RPMI8226 (cell line): Measurements from ENCODE around the gene MEIOSIN.
"Not testable (repeated sequence)": the region's sequence is repeated elsewhere in the genome, so short reads cannot be mapped to it uniquely, and the experiment has no call there.

Experiments used
- DNase-seq: peaks from one replicate; pipeline ENCODE4 v3.0.0-alpha.2; 2015

Gene MEIOSIN

GRCh38 chr19:45733160-45733810, at the start of gene MEIOSIN:
Gene MEIOSIN, plus strand, starts transcription at chr19:45733439. Its CDS starts 1,938 bp downstream, at chr19:45735377.
- DNase-seq: no peak

GRCh38 chr19:45685045-45685444, 48.2 kb upstream of the MEIOSIN start:
- DNase-seq: not testable (repeated sequence)

- no peak for DNase-seq
Observed at GRCh38 chr19:45687599-45687998, 45.6 kb upstream of the MEIOSIN start.

GRCh38 chr19:45691516-45692186, 41.6 kb upstream of the MEIOSIN start, which contains the start of gene SNRPD2:
Gene SNRPD2, minus strand, starts transcription at chr19:45691953. Its CDS starts 65 bp downstream, at chr19:45691888.
- peak; percentile 93 for DNase-seq

GRCh38 chr19:45692187-45693105, 40.8 kb upstream of the MEIOSIN start, which contains the start of gene QPCTL:
Gene QPCTL, plus strand, starts transcription at chr19:45692666. Its CDS starts 38 bp downstream, at chr19:45692704.
- peak; percentile 97 for DNase-seq

GRCh38 chr19:45693106-45693788, 40.0 kb upstream of the MEIOSIN start:
- peak; percentile 68 for DNase-seq

- DNase-seq: no peak
Observed at GRCh38 chr19:45701676-45702075, 31.6 kb upstream of the MEIOSIN start.

- peak; percentile 23 for DNase-seq
Observed at GRCh38 chr19:45705115-45705514, 28.1 kb upstream of the MEIOSIN start.

GRCh38 chr19:45705710-45706415, 27.4 kb upstream of the MEIOSIN start:
- no peak for DNase-seq

- no peak for DNase-seq
Observed at GRCh38 chr19:45710356-45711130, 22.7 kb upstream of the MEIOSIN start.

- DNase-seq: no peak
Observed at GRCh38 chr19:45711851-45712698, 21.2 kb upstream of the MEIOSIN start.

- no peak for DNase-seq
Observed at GRCh38 chr19:45712699-45713067, 20.6 kb upstream of the MEIOSIN start.

GRCh38 chr19:45713141-45713540, 20.1 kb upstream of the MEIOSIN start:
- no peak for DNase-seq

- no peak for DNase-seq
Observed at GRCh38 chr19:45715139-45715538, 18.1 kb upstream of the MEIOSIN start.

GRCh38 chr19:45716359-45717130, 16.7 kb upstream of the MEIOSIN start:
- DNase-seq: peak; percentile 28

- peak; percentile 98 for DNase-seq
Observed at GRCh38 chr19:45717131-45717982, 15.9 kb upstream of the MEIOSIN start.

GRCh38 chr19:45717983-45718650, 15.1 kb upstream of the MEIOSIN start:
- DNase-seq: no peak

GRCh38 chr19:45720065-45720464, 13.2 kb upstream of the MEIOSIN start:
- not testable (repeated sequence) for DNase-seq
